ENCODE results near the gene CCDC70.

- TF ChIP-seq CTCF (IDR thresholded peaks at IDR 0.05) = no peak
- no peak for TF ChIP-seq POLR2AphosphoS5 (IDR thresholded peaks at IDR 0.05)
These were observed 13.1 kb upstream of the CCDC70 start for GRCh38 chr13:51848674-51849073.
